Panc1 (cell line): ENCODE measurements around the gene SERINC3. TPM values are rescaled to one million over a fixed set of nuclear protein-coding genes. Genes with fewer than 3 reads are reported as not detected.

Source experiments
- ATAC-seq: fragments of 200-7000 bp; cut with Tn5 transposase; 2 replicates; pipeline ENCODE4 v1.9.1; 2020; ENCODE audit warnings: mild to moderate bottlenecking, moderate library complexity
- BruUV-seq: library from RNA; stranded (reverse); fragments of 400-500 nt; replicated peaks from 2 replicates; lab custom pipeline; 2021; lab: Mats Ljungman, UMichigan
- CTCF ChIA-PET: fragments of 300-600 bp; sonication (Branson Sonifier 250); formaldehyde crosslinking; loops from one replicate; lab custom pipeline; 2022; ENCODE audit warnings: antibody characterized with exemption; lab: Charles Lee
- POLR2A ChIA-PET: fragments of 300-600 bp; sonication (Branson Sonifier 250); formaldehyde crosslinking; loops from one replicate; lab custom pipeline; 2022; ENCODE audit warnings: antibody characterized with exemption; lab: Charles Lee
- DNase-seq: peaks from one replicate; pipeline ENCODE4 v3.0.0-alpha.2; 2010; ENCODE audit warnings: low read depth, low spot score
- H3K27ac ChIP-seq: 2 replicates; pipeline ENCODE4 v1.5.1; 2011; ENCODE audit warnings: mild to moderate bottlenecking, low read length, inconsistent platforms
- H3K27me3 ChIP-seq: fragments of 200-500 bp; sonication (Bioruptor generic); 2 replicates; pipeline ENCODE4 v1.6.0; 2014; ENCODE audit warnings: low read length, inconsistent platforms; ENCODE audit not compliant: control insufficient read depth, insufficient read depth
- H3K36me3 ChIP-seq: fragments of 200-500 bp; sonication (Bioruptor generic); 2 replicates; pipeline ENCODE4 v1.5.1; 2014; ENCODE audit warnings: inconsistent platforms, mild to moderate bottlenecking, low read length, moderate library complexity; ENCODE audit not compliant: control insufficient read depth, insufficient read depth
- H3K4me1 ChIP-seq: 2 replicates; pipeline ENCODE4 v1.5.1; 2011; ENCODE audit warnings: inconsistent platforms, mild to moderate bottlenecking, low read length, moderate library complexity; ENCODE audit not compliant: control insufficient read depth, insufficient read depth
- H3K4me3 ChIP-seq, 2 experiments: 2 replicates each; pipeline ENCODE4 v1.5.1; 2011 to 2012; ENCODE audit warnings: low read depth in 2 of 2, low read length in 2 of 2, mild to moderate bottlenecking in 2 of 2, inconsistent platforms in 1 of 2, moderate library complexity in 1 of 2
- H3K9me3 ChIP-seq: fragments of 200-500 bp; sonication (Bioruptor generic); 2 replicates; pipeline ENCODE4 v1.5.1; 2014; ENCODE audit warnings: low read depth, mild to moderate bottlenecking, inconsistent platforms, low read length, moderate library complexity; ENCODE audit not compliant: control insufficient read depth, insufficient read depth
- POLR2AphosphoS5 ChIP-seq: IDR thresholded peaks from 2 replicates; pipeline ENCODE4 v1.6.1; 2012; ENCODE audit warnings: mild to moderate bottlenecking, low read depth, low read length, moderate library complexity
- SIN3A ChIP-seq: IDR thresholded peaks from 2 replicates; pipeline ENCODE4 v1.6.1; 2012; ENCODE audit warnings: low read depth, mild to moderate bottlenecking, low read length, moderate library complexity, borderline replicate concordance; ENCODE audit not compliant: insufficient read depth
- TCF7L2 ChIP-seq: IDR thresholded peaks from 2 replicates; pipeline ENCODE4 v1.6.1; 2011; ENCODE audit warnings: mild to moderate bottlenecking, low read depth, low read length, inconsistent platforms
- in situ Hi-C: cut with HindIII; loops from 2 replicates; pipeline ENCODE4 v1.10.0; 2016; ENCODE audit warnings: low sequenced_read_pairs, low pct_unique_long_range_greater_than_20kb
- intact Hi-C: fragments of 100-400 bp; cut with micrococcal nuclease; formaldehyde crosslinking; loops from one replicate; pipeline ENCODE4 v1.10.0; 2022; ENCODE audit not compliant: unreplicated experiment
- total RNA-seq: library from RNA; stranded (reverse); gene quantifications from one replicate; pipeline ENCODE4 v1.2.1, GENCODE V29; 2021; ENCODE audit not compliant: unreplicated experiment
- TF ChIP-seq, protein P1 (sequence below): fragments of 450-650 bp; IDR thresholded peaks from 2 replicates; pipeline ENCODE4 v1.5.1; 2017; ENCODE audit warnings: mild to moderate bottlenecking
- TF ChIP-seq, protein P2 (sequence below), 2 experiments: IDR thresholded peaks; 2 replicates each; pipeline ENCODE4 v1.6.1; 2011 to 2012; ENCODE audit warnings: low read depth in 2 of 2, control low read depth in 1 of 2, low read length in 1 of 2, mild to moderate bottlenecking in 1 of 2, moderate library complexity in 1 of 2; ENCODE audit not compliant: insufficient read depth in 1 of 2

SERINC3 gene
- total RNA-seq, 1 experiment from 2014 or later = 76.4 TPM

DNA sequence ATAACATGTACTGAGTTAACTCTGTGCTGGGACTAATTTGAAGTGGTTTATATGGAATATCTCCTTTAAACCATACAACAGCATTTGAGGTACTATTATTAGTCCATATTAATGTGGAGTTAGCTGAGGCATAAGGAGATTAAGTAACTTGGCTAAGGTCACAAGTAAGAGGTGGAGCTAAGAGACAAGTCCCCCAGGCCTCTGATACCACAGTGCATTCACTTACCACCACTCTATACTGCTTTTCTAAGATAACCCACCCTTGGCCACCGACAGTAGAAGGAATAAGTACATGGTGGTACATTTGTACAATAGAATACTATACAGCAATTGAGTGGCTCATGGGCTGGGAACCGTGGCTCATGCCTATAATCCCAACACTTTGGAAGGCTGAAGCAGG lies 62.6 kb downstream of the SERINC3 start:
- no peak for ATAC-seq
- in situ Hi-C loops (no loop called here), intact Hi-C loops (loop anchor here (5.0 kb wide), 1 partner anchor 242 kb away; no protein-coding TSS in a partner anchor)
- Histone ChIP-seq H3K4me3 (no peak overlapping the region), H3K27ac (no peak overlapping the region), H3K36me3 (no peaks in the 10 kb centered on the region), H3K9me3 (no peaks in the 10 kb centered on the region), H3K27me3 (no peaks in the 10 kb centered on the region), H3K4me1 (no peaks in the 10 kb centered on the region)
- TF ChIP-seq, protein P1, sequence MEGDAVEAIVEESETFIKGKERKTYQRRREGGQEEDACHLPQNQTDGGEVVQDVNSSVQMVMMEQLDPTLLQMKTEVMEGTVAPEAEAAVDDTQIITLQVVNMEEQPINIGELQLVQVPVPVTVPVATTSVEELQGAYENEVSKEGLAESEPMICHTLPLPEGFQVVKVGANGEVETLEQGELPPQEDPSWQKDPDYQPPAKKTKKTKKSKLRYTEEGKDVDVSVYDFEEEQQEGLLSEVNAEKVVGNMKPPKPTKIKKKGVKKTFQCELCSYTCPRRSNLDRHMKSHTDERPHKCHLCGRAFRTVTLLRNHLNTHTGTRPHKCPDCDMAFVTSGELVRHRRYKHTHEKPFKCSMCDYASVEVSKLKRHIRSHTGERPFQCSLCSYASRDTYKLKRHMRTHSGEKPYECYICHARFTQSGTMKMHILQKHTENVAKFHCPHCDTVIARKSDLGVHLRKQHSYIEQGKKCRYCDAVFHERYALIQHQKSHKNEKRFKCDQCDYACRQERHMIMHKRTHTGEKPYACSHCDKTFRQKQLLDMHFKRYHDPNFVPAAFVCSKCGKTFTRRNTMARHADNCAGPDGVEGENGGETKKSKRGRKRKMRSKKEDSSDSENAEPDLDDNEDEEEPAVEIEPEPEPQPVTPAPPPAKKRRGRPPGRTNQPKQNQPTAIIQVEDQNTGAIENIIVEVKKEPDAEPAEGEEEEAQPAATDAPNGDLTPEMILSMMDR = no peak
- TF ChIP-seq TCF7L2 (no peak), SIN3A (no peak), POLR2AphosphoS5 (no peak)
- TF ChIP-seq, protein P2, sequence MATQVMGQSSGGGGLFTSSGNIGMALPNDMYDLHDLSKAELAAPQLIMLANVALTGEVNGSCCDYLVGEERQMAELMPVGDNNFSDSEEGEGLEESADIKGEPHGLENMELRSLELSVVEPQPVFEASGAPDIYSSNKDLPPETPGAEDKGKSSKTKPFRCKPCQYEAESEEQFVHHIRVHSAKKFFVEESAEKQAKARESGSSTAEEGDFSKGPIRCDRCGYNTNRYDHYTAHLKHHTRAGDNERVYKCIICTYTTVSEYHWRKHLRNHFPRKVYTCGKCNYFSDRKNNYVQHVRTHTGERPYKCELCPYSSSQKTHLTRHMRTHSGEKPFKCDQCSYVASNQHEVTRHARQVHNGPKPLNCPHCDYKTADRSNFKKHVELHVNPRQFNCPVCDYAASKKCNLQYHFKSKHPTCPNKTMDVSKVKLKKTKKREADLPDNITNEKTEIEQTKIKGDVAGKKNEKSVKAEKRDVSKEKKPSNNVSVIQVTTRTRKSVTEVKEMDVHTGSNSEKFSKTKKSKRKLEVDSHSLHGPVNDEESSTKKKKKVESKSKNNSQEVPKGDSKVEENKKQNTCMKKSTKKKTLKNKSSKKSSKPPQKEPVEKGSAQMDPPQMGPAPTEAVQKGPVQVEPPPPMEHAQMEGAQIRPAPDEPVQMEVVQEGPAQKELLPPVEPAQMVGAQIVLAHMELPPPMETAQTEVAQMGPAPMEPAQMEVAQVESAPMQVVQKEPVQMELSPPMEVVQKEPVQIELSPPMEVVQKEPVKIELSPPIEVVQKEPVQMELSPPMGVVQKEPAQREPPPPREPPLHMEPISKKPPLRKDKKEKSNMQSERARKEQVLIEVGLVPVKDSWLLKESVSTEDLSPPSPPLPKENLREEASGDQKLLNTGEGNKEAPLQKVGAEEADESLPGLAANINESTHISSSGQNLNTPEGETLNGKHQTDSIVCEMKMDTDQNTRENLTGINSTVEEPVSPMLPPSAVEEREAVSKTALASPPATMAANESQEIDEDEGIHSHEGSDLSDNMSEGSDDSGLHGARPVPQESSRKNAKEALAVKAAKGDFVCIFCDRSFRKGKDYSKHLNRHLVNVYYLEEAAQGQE (IDR thresholded peaks at IDR 0.05; ENCODE audit: insufficient read depth in 1 of 2, low read depth in 2 of 2, low read length in 1 of 2) = no peak
- DNase-seq = no peak
- POLR2A ChIA-PET = no interaction called here
- BruUV-seq = no TSS peak
- CTCF ChIA-PET = no interaction called here

DNA sequence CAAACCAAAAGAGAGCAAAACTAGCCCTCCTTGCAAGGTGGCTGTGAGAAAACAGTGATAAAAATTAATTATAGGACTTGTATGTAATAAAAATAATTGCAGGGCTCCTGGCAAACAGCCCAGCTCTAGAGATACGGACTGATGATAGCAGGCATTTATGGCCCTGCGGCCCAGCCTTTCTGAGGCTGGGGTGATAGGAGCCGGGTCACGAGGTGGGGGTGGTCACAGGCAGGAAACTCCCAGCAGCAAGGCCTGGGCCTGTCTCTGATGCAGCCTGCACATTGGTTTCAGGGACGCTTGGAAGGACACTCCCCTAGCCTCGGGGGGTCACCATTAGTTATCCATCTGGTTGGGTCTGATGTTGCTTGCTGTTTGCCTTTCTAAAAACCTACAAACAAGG lies 64.9 kb downstream of the SERINC3 start:
- POLR2A ChIA-PET = no interaction called here
- Histone ChIP-seq H3K9me3 (no peaks in the 10 kb centered on the region), H3K36me3 (no peaks in the 10 kb centered on the region), H3K4me1 (no peaks in the 10 kb centered on the region), H3K27ac (no peak overlapping the region), H3K4me3 (no peak overlapping the region), H3K27me3 (no peaks in the 10 kb centered on the region)
- intact Hi-C loops = loop anchor here (5.0 kb wide), 1 partner anchor 240 kb away; no protein-coding TSS in a partner anchor
- DNase-seq (no peak), ATAC-seq (no peak)
- BruUV-seq = no TSS peak
- CTCF ChIA-PET = no interaction called here
- TF ChIP-seq, protein P2 (IDR thresholded peaks at IDR 0.05; ENCODE audit: insufficient read depth in 1 of 2, low read depth in 2 of 2, low read length in 1 of 2) = no peak
- TF ChIP-seq SIN3A (no peak), POLR2AphosphoS5 (no peak), TCF7L2 (no peak)
- TF ChIP-seq, protein P1 = no peak
- in situ Hi-C loops = no loop called here
